Spleen (tissue), 13 donors: ENCODE data around the gene GYPB. TPM values are rescaled to one million over a fixed set of nuclear protein-coding genes. Genes with fewer than 3 reads are reported as not detected.
"Not testable (repeated sequence)": the region's sequence is repeated elsewhere in the genome, so short reads cannot be mapped to it uniquely, and the experiment has no call there.

ENCODE experiments used
- DNase-seq: peaks from one replicate; pipeline ENCODE4 v3.0.0-alpha.2; 2020
- H3K27ac ChIP-seq, 8 donors: fragments of 200-600 bp; sonication (generic) in 7 of 8; 1 replicate in 4 of 8; 2 replicates in 4 of 8; pipeline versions ENCODE4 v1.5.0 to v1.8.0; 2016 to 2021; ENCODE audit warnings: inconsistent platforms in 4 of 8, mild to moderate bottlenecking in 4 of 8, moderate library complexity in 1 of 8
- H3K27me3 ChIP-seq, 7 donors: fragments of 200-600 bp; sonication (generic) in 6 of 7; replicated peaks in 1 of 7; 1 replicate in 4 of 7; 2 replicates in 3 of 7; pipeline versions ENCODE4 v1.5.0 to v1.8.0; 2016 to 2021; ENCODE audit warnings: inconsistent platforms in 3 of 7, mild to moderate bottlenecking in 1 of 7
- H3K36me3 ChIP-seq, 6 donors: fragments of 200-600 bp; sonication (generic) in 5 of 6; 1 replicate in 4 of 6; 2 replicates in 2 of 6; pipeline versions ENCODE4 v1.5.0 to v1.8.0; 2016 to 2021; ENCODE audit warnings: inconsistent platforms in 2 of 6
- H3K4me1 ChIP-seq, 6 donors: fragments of 200-600 bp; sonication (generic) in 5 of 6; 1 replicate in 3 of 6; 2 replicates in 3 of 6; pipeline versions ENCODE4 v1.5.0 to v1.8.0; 2016 to 2021; ENCODE audit warnings: inconsistent platforms in 3 of 6
- H3K4me3 ChIP-seq, 8 donors: fragments of 200-600 bp; sonication (generic) in 7 of 8; 1 replicate in 4 of 8; 2 replicates in 4 of 8; pipeline versions ENCODE4 v1.5.0 to v1.8.0; 2016 to 2021; ENCODE audit warnings: inconsistent platforms in 4 of 8, mild to moderate bottlenecking in 4 of 8, moderate library complexity in 2 of 8
- H3K9me3 ChIP-seq, 8 donors: fragments of 200-600 bp; sonication (generic) in 7 of 8; 1 replicate in 4 of 8; 2 replicates in 4 of 8; pipeline versions ENCODE4 v1.5.0 to v1.8.0; 2016 to 2021; ENCODE audit warnings: inconsistent platforms in 4 of 8
- CTCF ChIP-seq, 11 experiments: fragments of 200-600 bp in 7 of 11; fragments of 450-650 bp in 4 of 11; sonication (generic) in 4 of 11; IDR thresholded peaks in 8 of 11; conservative IDR thresholded peaks in 3 of 11; 1 replicate in 7 of 11; 2 replicates in 4 of 11; pipeline versions ENCODE4 v1.4.0 to v1.8.0; 2016 to 2021; ENCODE audit warnings: antibody characterized with exemption in 11 of 11, inconsistent platforms in 4 of 11, mild to moderate bottlenecking in 1 of 11
- POLR2A ChIP-seq, 3 donors: fragments of 450-650 bp; IDR thresholded peaks; one replicate each; pipeline ENCODE4 v1.5.1; 2017; ENCODE audit warnings: antibody characterized with exemption in 3 of 3, mild to moderate bottlenecking in 1 of 3
- POLR2AphosphoS5 ChIP-seq, 3 donors: sonication (generic); formaldehyde crosslinking; IDR thresholded peaks; one replicate each; pipeline ENCODE4 v1.5.1; 2017; ENCODE audit warnings: antibody characterized with exemption in 3 of 3
- WGBS, 5 donors: extraction: QIAGEN DNeasy Blood & Tissue Kit in 3 of 5; methylation state at CpG; one replicate each; pipeline versions ENCODE4 v1.1.5 to v1.1.7; 2013 to 2018; 5-methylcytosine and 5-hydroxymethylcytosine counted together
- intact Hi-C: fragments of 100-400 bp; cut with DNase I; formaldehyde crosslinking; loops from one replicate; pipeline ENCODE4 v1.15.0; 2023; ENCODE audit warnings: low total_unique reads
- long read RNA-seq, 2 donors: transcript quantifications; one replicate each; lab custom pipeline, GENCODE V29; 2026
- polyA plus RNA-seq, 3 donors: library from polyadenylated mRNA; stranded (reverse); fragments of 200-250 nt; gene quantifications; one replicate each; pipeline ENCODE4 v1.2.1, GENCODE V29; 2013
- total RNA-seq, 7 donors: library from RNA; depleted of rRNA in 3 of 7; stranded (reverse); fragments of >200 nt in 3 of 7; fragmentation: NEBNext Ultra II Directional in 4 of 7; extraction: Animal tissue kit (Norgen Biotek cat#: 25700) in 4 of 7; gene quantifications; one replicate each; pipeline versions ENCODE4 v1.1.0 to v1.2.1, GENCODE V29; 2016 to 2021
- donor health status: healthy with polysubstance abuse.
- donor health status: DM: no; HTN: no; CAD: no; lungs with moderate emphysema.
- donor health status: DM: no; HTN: no; CAD: no.
- donor health status: Bipolar disorder and iron deficiency.
- donor health status: healthy.
- donor health status: DM: no; HTN: no; CAD: no.
- donor health status: DM: yes; HTN: yes; CAD: no.

Gene GYPB
- total RNA-seq = 10 to 100 TPM in 3 of 7 donors, 1 to 10 TPM in 2, not detected in 2; 1.5 to 40.0 (median 36.5) TPM
- under 1 TPM in 1 of 3 donors, not detected in 2; 0.99 TPM for polyA plus RNA-seq
- long read RNA-seq, donor 1, transcript GYPB-202 (5 exons, 521 nt) = major isoform, 18 of 43 reads
- long read RNA-seq, donor 1, transcript GYPB-213 (4 exons, 360 nt) = minor isoform, 17 of 43 reads
- long read RNA-seq, donor 1, partial matches to known transcripts = 0 of 43 reads
- long read RNA-seq, donor 1, other reads (novel, unspliced or antisense) = 0 of 43 reads
- long read RNA-seq, donor 2, transcript GYPB-213 (4 exons, 360 nt) = minor isoform, 22 of 109 reads
- long read RNA-seq, donor 2, transcript GYPB-202 (5 exons, 521 nt) = major isoform, 61 of 109 reads
- long read RNA-seq, donor 2, transcript GYPB-205 (6 exons, 583 nt) = minor isoform, 6 of 109 reads
- long read RNA-seq, donor 2, transcript GYPB-208 (4 exons, 388 nt) = minor isoform, 6 of 109 reads
- long read RNA-seq, donor 2, partial matches to known transcripts = 5 of 109 reads
- long read RNA-seq, donor 2, other reads (novel, unspliced or antisense) = 0 of 109 reads

GRCh38 chr4:144019277-144019676 is at the start of gene GYPB:
TSS of gene GYPB (minus strand) at chr4:144019380. CDS start at chr4:144019287, 93 bp downstream.
- H3K36me3 ChIP-seq, intact Hi-C loops, DNase-seq, H3K27ac ChIP-seq, H3K4me1 ChIP-seq, H3K9me3 ChIP-seq, H3K4me3 ChIP-seq, H3K27me3 ChIP-seq: not testable (repeated sequence)
- 69 to 92% (median 85%) methylated on average over 2 to 3 of the region's 3 CpGs for WGBS, 5 donors

- DNase-seq, H3K27me3 ChIP-seq, H3K4me1 ChIP-seq, H3K4me3 ChIP-seq, intact Hi-C loops, H3K36me3 ChIP-seq, H3K27ac ChIP-seq: not testable (repeated sequence)
- H3K9me3 ChIP-seq = peaks cover 0 to 32% (median 22%) of the 10 kb centered on the region in 8 donors
Measured at GRCh38 chr4:144061556-144061955, 42.4 kb upstream of the GYPB start.

GRCh38 chr4:144060234-144060859 is 41.2 kb upstream of the GYPB start:
- H3K4me1 ChIP-seq, H3K4me3 ChIP-seq, H3K27me3 ChIP-seq, H3K36me3 ChIP-seq, intact Hi-C loops, H3K27ac ChIP-seq, DNase-seq: not testable (repeated sequence)
- WGBS, 5 donors = 25 to 27% (median 27%) methylated on average over 3 of the region's 3 CpGs
- peaks cover 0 to 32% (median 22%) of the 10 kb centered on the region in 8 donors for H3K9me3 ChIP-seq

GRCh38 chr4:144056800-144057199 is 37.6 kb upstream of the GYPB start:
- no peak for DNase-seq
- H3K4me1 ChIP-seq = no peaks in the 10 kb centered on the region
- no peak overlapping the region for H3K4me3 ChIP-seq
- intact Hi-C loops = no loop called here
- H3K27ac ChIP-seq = no peak overlapping the region
- TF ChIP-seq POLR2AphosphoS5 (IDR thresholded peaks at IDR 0.05) (no peak), POLR2A (IDR thresholded peaks at IDR 0.05) (no peak), CTCF (IDR thresholded peaks at IDR 0.05 in 8 of 11, conservative IDR thresholded peaks at IDR 0.05 in 3 of 11) (no peak)
- H3K9me3 ChIP-seq = peaks cover 0 to 20% (median 12%) of the 10 kb centered on the region in 8 donors
- 80 to 90% (median 88%) methylated on average over 4 of the region's 4 CpGs for WGBS, 5 donors
- no peaks in the 10 kb centered on the region for H3K36me3 ChIP-seq
- no peaks in the 10 kb centered on the region for H3K27me3 ChIP-seq

- H3K4me1 ChIP-seq, DNase-seq, H3K4me3 ChIP-seq, intact Hi-C loops, H3K27ac ChIP-seq, H3K9me3 ChIP-seq, H3K36me3 ChIP-seq, H3K27me3 ChIP-seq: not testable (repeated sequence)
- WGBS, 5 donors = 79 to 92% (median 82%) methylated on average over 3 of the region's 3 CpGs
Measured at GRCh38 chr4:144055336-144055735, 36.2 kb upstream of the GYPB start.

GRCh38 chr4:144051494-144051893 is 32.3 kb upstream of the GYPB start:
- H3K27me3 ChIP-seq, H3K4me3 ChIP-seq, H3K36me3 ChIP-seq, H3K27ac ChIP-seq, H3K9me3 ChIP-seq, H3K4me1 ChIP-seq, DNase-seq, intact Hi-C loops: not testable (repeated sequence)
- 83 to 100% (median 95%) methylated on average over 1 of the region's 1 CpG for WGBS, 5 donors

- H3K27me3 ChIP-seq, H3K9me3 ChIP-seq, H3K4me1 ChIP-seq, intact Hi-C loops, H3K4me3 ChIP-seq, DNase-seq, H3K27ac ChIP-seq, H3K36me3 ChIP-seq: not testable (repeated sequence)
- WGBS, 5 donors = 73 to 87% (median 80%) methylated on average over 2 of the region's 2 CpGs
Measured at GRCh38 chr4:144050631-144051030, 31.5 kb upstream of the GYPB start.

- DNase-seq, intact Hi-C loops, H3K4me3 ChIP-seq, H3K9me3 ChIP-seq, H3K4me1 ChIP-seq, H3K36me3 ChIP-seq, H3K27me3 ChIP-seq, H3K27ac ChIP-seq: not testable (repeated sequence)
- 59 to 66% (median 64%) methylated on average over 6 of the region's 6 CpGs for WGBS, 5 donors
Measured at GRCh38 chr4:144049495-144050424, 30.6 kb upstream of the GYPB start.

GRCh38 chr4:144044936-144045335 is 25.8 kb upstream of the GYPB start:
- H3K27me3 ChIP-seq, H3K4me3 ChIP-seq, H3K36me3 ChIP-seq, intact Hi-C loops, H3K4me1 ChIP-seq, H3K9me3 ChIP-seq, H3K27ac ChIP-seq, DNase-seq: not testable (repeated sequence)
